ENCODE measurements around the gene CAMK2B.

DNA sequence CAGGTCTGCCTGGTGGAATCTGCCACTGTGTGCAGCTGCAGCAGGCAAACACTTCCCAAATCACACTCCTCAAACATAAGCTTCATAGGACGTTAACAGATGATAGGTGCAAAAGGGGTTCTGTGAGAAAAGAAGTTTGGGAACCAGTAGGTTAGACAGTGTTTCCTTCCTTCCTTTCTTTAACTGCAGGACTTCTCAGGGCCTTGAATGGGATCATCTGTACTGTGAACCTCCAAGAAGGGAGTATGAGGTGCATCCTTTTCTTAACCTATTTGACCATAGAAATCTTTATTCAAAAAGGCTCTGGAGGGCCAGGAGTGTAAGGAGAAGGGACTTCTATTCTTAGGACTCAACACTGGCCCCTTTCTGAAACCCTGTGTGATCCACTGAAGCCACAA, 33.0 kb downstream of the CAMK2B start:
- TF ChIP-seq ELF1 (IDR thresholded peaks at IDR 0.05; ENCODE audit: borderline replicate concordance, low read depth) (no peak), EZH2phosphoT487 (IDR thresholded peaks at IDR 0.05; ENCODE audit: borderline replicate concordance) (no peak), SIN3A (IDR thresholded peaks at IDR 0.05; ENCODE audit: low read depth) (no peak), SP1 (IDR thresholded peaks at IDR 0.05; ENCODE audit: low read depth) (no peak), JUND (IDR thresholded peaks at IDR 0.05) (no peak), EZH2 (IDR thresholded peaks at IDR 0.05) (no peak)
- TF ChIP-seq, protein P1, sequence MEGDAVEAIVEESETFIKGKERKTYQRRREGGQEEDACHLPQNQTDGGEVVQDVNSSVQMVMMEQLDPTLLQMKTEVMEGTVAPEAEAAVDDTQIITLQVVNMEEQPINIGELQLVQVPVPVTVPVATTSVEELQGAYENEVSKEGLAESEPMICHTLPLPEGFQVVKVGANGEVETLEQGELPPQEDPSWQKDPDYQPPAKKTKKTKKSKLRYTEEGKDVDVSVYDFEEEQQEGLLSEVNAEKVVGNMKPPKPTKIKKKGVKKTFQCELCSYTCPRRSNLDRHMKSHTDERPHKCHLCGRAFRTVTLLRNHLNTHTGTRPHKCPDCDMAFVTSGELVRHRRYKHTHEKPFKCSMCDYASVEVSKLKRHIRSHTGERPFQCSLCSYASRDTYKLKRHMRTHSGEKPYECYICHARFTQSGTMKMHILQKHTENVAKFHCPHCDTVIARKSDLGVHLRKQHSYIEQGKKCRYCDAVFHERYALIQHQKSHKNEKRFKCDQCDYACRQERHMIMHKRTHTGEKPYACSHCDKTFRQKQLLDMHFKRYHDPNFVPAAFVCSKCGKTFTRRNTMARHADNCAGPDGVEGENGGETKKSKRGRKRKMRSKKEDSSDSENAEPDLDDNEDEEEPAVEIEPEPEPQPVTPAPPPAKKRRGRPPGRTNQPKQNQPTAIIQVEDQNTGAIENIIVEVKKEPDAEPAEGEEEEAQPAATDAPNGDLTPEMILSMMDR (IDR thresholded peaks at IDR 0.05 in 2 of 3, conservative IDR thresholded peaks at IDR 0.05 in 1 of 3; ENCODE audit: borderline replicate concordance in 1 of 3, insufficient read depth in 1 of 3, low read depth in 2 of 3, low read length in 2 of 3), result no peak
- TF ChIP-seq, protein P2, sequence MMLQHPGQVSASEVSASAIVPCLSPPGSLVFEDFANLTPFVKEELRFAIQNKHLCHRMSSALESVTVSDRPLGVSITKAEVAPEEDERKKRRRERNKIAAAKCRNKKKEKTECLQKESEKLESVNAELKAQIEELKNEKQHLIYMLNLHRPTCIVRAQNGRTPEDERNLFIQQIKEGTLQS (IDR thresholded peaks at IDR 0.05), result no peak
